Keratinocyte (primary cell): ENCODE results near the gene LCOR. TPM values are rescaled to one million over a fixed set of nuclear protein-coding genes. Genes with fewer than 3 reads are reported as not detected.

ENCODE experiments used
- DNase-seq: peaks from one replicate; pipeline ENCODE4 v3.0.0-alpha.2; 2011; ENCODE audit warnings: low read depth, missing footprints, low spot score
- FAIRE-seq: peaks from 2 replicates; lab custom pipeline; 2011; peaks lifted over from hg19 to GRCh38; lab: Jason Lieb, UNC
- H2AFZ ChIP-seq: 2 replicates; pipeline ENCODE4 v1.6.0; 2012; ENCODE audit warnings: low read length, control low read depth, inconsistent platforms; ENCODE audit not compliant: control insufficient read depth
- H3K27ac ChIP-seq: 2 replicates; pipeline ENCODE4 v1.5.1; 2011; ENCODE audit warnings: low read length; ENCODE audit not compliant: control insufficient read depth, insufficient read depth
- H3K27me3 ChIP-seq: 3 replicates; pipeline ENCODE4 v1.6.0; 2011; ENCODE audit warnings: low read length; ENCODE audit not compliant: control insufficient read depth, insufficient read depth; ENCODE audit errors: extremely low read depth
- H3K36me3 ChIP-seq, 2 experiments: 2 replicates in 1 of 2; 3 replicates in 1 of 2; pipeline ENCODE4 v1.5.1; 2011; ENCODE audit warnings: low read length in 2 of 2, mild to moderate bottlenecking in 1 of 2; ENCODE audit not compliant: control insufficient read depth in 2 of 2, insufficient read depth in 2 of 2; ENCODE audit errors: extremely low read depth in 1 of 2
- H3K4me1 ChIP-seq: 3 replicates; pipeline ENCODE4 v1.5.1; 2011; ENCODE audit warnings: low read length; ENCODE audit not compliant: control insufficient read depth, insufficient read depth; ENCODE audit errors: extremely low read depth
- H3K4me2 ChIP-seq: 3 replicates; pipeline ENCODE4 v1.6.0; 2011; ENCODE audit warnings: low read depth, low read length; ENCODE audit not compliant: control insufficient read depth, insufficient read depth; ENCODE audit errors: extremely low read depth
- H3K4me3 ChIP-seq, 3 experiments: fragments of 200-600 bp in 1 of 3; sonication (generic) in 1 of 3; 2 replicates in 2 of 3; 3 replicates in 1 of 3; pipeline ENCODE4 v1.5.1; 2011 to 2016; ENCODE audit warnings: low read length in 3 of 3, mild to moderate bottlenecking in 3 of 3, control low read depth in 2 of 3, inconsistent platforms in 1 of 3, low read depth in 1 of 3, mixed read lengths in 1 of 3, mixed run types in 1 of 3, moderate library complexity in 1 of 3; ENCODE audit not compliant: control insufficient read depth in 2 of 3, insufficient read depth in 2 of 3; ENCODE audit errors: extremely low read depth in 1 of 3
- H3K79me2 ChIP-seq: 2 replicates; pipeline ENCODE4 v1.6.0; 2012; ENCODE audit warnings: low read length; ENCODE audit not compliant: control insufficient read depth, insufficient read depth
- H3K9ac ChIP-seq: 3 replicates; pipeline ENCODE4 v1.6.0; 2011; ENCODE audit warnings: low read length; ENCODE audit not compliant: control insufficient read depth, insufficient read depth; ENCODE audit errors: extremely low read depth
- H3K9me1 ChIP-seq: 3 replicates; pipeline ENCODE4 v1.6.0; 2011; ENCODE audit warnings: low read length; ENCODE audit not compliant: control insufficient read depth, insufficient read depth; ENCODE audit errors: extremely low read depth
- H3K9me3 ChIP-seq: 2 replicates; pipeline ENCODE4 v1.5.1; 2012; ENCODE audit warnings: low read depth, low read length; ENCODE audit not compliant: control insufficient read depth
- H4K20me1 ChIP-seq: 3 replicates; pipeline ENCODE4 v1.6.0; 2011; ENCODE audit warnings: low read length; ENCODE audit not compliant: control insufficient read depth, insufficient read depth; ENCODE audit errors: extremely low read depth
- EZH2 ChIP-seq: IDR thresholded peaks from one replicate; pipeline ENCODE4 v1.6.1; 2012; ENCODE audit warnings: inconsistent platforms, mild to moderate bottlenecking, low read length, moderate library complexity
- dilution Hi-C: fragments of 300-500 bp; cut with MboI; formaldehyde crosslinking; loops from one replicate; pipeline ENCODE4 v1.7.0; 2020; ENCODE audit warnings: low sequenced_read_pairs; ENCODE audit not compliant: extremely low pct_ligation_motif_present
- polyA plus RNA-seq, 5 experiments: library from polyadenylated mRNA; depleted of rRNA in 3 of 5; stranded (reverse) in 3 of 5; stranded (forward) in 1 of 5; unstranded in 1 of 5; fragments of >200 nt; gene quantifications; 1 replicate in 1 of 5; 2 replicates in 3 of 5; 3 replicates in 1 of 5; pipeline versions ENCODE4 v1.2.1 to v1.2.3, GENCODE V29; 2011 to 2012; ENCODE audit warnings: missing spikeins in 2 of 5, low read depth in 1 of 5, low replicate concordance in 1 of 5
- TF ChIP-seq, protein P1 (sequence below), 3 experiments: IDR thresholded peaks in 1 of 3; conservative IDR thresholded peaks in 1 of 3; optimal IDR thresholded peaks in 1 of 3; 2 replicates in 2 of 3; 3 replicates in 1 of 3; pipeline versions ENCODE3 to v1.5.1; 2011; ENCODE audit warnings: low read length in 3 of 3, mild to moderate bottlenecking in 3 of 3, moderate library complexity in 2 of 3, control low read depth in 1 of 3, inconsistent platforms in 1 of 3; ENCODE audit not compliant: insufficient read depth in 2 of 3; ENCODE audit errors: extremely low read depth in 1 of 3

Gene LCOR
- polyA plus RNA-seq, 1 donor (not counting 4 experiments of a cell fraction or from before 2014, with no cell fraction given) = 11.4 TPM

DNA sequence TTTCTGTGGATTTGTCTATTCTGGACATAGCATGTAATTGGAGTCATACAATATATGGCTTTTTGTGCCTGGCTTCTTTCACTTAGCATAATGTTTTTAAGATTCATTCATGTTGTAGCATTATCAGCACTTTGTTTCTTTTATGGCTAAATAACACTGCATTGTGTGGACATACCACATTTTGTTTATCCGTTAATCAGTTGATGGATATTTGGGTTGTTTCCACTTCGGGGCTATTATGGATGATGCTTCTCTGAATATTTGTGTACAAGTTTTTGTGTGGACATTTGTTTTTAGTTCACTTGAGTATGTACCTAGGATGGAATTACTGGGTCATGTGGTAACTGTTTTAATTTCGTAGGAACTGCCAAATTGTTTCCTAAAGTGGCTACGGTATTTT, 6.4 kb downstream of the LCOR start:
- H3K27ac ChIP-seq = no peak overlapping the region
- TF ChIP-seq, protein P1, sequence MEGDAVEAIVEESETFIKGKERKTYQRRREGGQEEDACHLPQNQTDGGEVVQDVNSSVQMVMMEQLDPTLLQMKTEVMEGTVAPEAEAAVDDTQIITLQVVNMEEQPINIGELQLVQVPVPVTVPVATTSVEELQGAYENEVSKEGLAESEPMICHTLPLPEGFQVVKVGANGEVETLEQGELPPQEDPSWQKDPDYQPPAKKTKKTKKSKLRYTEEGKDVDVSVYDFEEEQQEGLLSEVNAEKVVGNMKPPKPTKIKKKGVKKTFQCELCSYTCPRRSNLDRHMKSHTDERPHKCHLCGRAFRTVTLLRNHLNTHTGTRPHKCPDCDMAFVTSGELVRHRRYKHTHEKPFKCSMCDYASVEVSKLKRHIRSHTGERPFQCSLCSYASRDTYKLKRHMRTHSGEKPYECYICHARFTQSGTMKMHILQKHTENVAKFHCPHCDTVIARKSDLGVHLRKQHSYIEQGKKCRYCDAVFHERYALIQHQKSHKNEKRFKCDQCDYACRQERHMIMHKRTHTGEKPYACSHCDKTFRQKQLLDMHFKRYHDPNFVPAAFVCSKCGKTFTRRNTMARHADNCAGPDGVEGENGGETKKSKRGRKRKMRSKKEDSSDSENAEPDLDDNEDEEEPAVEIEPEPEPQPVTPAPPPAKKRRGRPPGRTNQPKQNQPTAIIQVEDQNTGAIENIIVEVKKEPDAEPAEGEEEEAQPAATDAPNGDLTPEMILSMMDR (optimal IDR thresholded peaks at IDR 0.05 in 1 of 3, IDR thresholded peaks at IDR 0.05 in 1 of 3, conservative IDR thresholded peaks at IDR 0.05 in 1 of 3; ENCODE audit: extremely low read depth in 1 of 3, insufficient read depth in 2 of 3, low read length in 3 of 3) = no peak
- TF ChIP-seq EZH2 = no peak
- no peaks in the 10 kb centered on the region for H3K27me3 ChIP-seq
- H3K36me3 ChIP-seq = no peaks in the 10 kb centered on the region
- DNase-seq (no peak), FAIRE-seq (peak; percentile 9)
- no peak overlapping the region for H2AFZ ChIP-seq
- H3K9ac ChIP-seq = no peak overlapping the region
- H3K9me1 ChIP-seq = no peaks in the 10 kb centered on the region
- H3K4me1 ChIP-seq = peaks cover 33% of the 10 kb centered on the region
- H3K9me3 ChIP-seq = no peaks in the 10 kb centered on the region
- peaks cover 96% of the 10 kb centered on the region for H3K79me2 ChIP-seq
- dilution Hi-C loops = no loop called here
- H3K4me2 ChIP-seq = no peak overlapping the region
- H4K20me1 ChIP-seq = no peaks in the 10 kb centered on the region
- H3K4me3 ChIP-seq = no peak overlapping the region

DNA sequence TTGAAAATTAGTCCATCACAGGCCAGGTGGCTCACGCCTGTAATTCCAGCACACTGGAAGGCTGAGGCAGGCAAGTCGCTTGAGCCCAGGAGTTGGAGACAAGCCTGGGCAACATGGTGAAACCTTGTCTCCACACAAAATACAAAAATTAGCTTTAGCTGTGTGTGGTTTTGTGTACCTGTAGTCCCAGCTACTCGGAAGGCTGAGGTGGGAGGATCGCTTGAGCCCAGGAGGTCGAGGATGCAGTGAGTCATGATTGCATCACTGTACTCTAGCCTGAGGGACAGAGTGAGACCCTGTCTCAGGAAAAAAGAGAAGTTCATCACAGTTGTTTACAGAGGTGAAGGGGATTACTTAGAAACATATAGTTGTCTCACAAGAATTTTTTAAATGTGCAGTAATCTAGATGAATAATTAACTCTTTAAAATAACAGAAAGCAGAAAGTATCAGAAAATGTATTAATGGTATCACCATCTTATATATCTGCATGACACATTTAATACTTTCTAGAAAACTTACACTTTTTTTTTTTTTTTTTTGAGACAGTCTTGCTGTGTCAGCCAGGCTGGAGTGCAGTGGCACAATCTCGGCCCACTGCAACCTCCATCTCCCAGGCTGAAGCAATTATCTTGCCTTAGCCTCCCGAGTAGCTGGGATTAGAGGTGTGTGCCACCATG, 8.9 kb downstream of the LCOR start:
- peak overlapping the region; percentile 66 for H3K27ac ChIP-seq
- no peaks in the 10 kb centered on the region for H3K9me1 ChIP-seq
- TF ChIP-seq, protein P1 (optimal IDR thresholded peaks at IDR 0.05 in 1 of 3, IDR thresholded peaks at IDR 0.05 in 1 of 3, conservative IDR thresholded peaks at IDR 0.05 in 1 of 3; ENCODE audit: extremely low read depth in 1 of 3, insufficient read depth in 2 of 3, low read length in 3 of 3) = no peak
- TF ChIP-seq EZH2 = no peak
- dilution Hi-C loops = no loop called here
- no peaks in the 10 kb centered on the region for H4K20me1 ChIP-seq
- peaks cover 94% of the 10 kb centered on the region for H3K79me2 ChIP-seq
- H3K4me1 ChIP-seq = peaks cover 30% of the 10 kb centered on the region
- no peak overlapping the region for H2AFZ ChIP-seq
- H3K4me2 ChIP-seq = peak overlapping the region; percentile 64
- no peaks in the 10 kb centered on the region for H3K36me3 ChIP-seq
- DNase-seq (peak; percentile 57), FAIRE-seq (peak; percentile 86)
- no peaks in the 10 kb centered on the region for H3K27me3 ChIP-seq
- H3K4me3 ChIP-seq = no peak overlapping the region
- H3K9me3 ChIP-seq = no peaks in the 10 kb centered on the region
- no peak overlapping the region for H3K9ac ChIP-seq
